ENCODE data around the gene DLX1. TPM values are rescaled to one million over a fixed set of nuclear protein-coding genes. Genes with fewer than 3 reads are reported as not detected.

DLX1 gene
- polyA plus RNA-seq, 3 donors, result 0.12 to 0.16 TPM; not detected in 1

DNA sequence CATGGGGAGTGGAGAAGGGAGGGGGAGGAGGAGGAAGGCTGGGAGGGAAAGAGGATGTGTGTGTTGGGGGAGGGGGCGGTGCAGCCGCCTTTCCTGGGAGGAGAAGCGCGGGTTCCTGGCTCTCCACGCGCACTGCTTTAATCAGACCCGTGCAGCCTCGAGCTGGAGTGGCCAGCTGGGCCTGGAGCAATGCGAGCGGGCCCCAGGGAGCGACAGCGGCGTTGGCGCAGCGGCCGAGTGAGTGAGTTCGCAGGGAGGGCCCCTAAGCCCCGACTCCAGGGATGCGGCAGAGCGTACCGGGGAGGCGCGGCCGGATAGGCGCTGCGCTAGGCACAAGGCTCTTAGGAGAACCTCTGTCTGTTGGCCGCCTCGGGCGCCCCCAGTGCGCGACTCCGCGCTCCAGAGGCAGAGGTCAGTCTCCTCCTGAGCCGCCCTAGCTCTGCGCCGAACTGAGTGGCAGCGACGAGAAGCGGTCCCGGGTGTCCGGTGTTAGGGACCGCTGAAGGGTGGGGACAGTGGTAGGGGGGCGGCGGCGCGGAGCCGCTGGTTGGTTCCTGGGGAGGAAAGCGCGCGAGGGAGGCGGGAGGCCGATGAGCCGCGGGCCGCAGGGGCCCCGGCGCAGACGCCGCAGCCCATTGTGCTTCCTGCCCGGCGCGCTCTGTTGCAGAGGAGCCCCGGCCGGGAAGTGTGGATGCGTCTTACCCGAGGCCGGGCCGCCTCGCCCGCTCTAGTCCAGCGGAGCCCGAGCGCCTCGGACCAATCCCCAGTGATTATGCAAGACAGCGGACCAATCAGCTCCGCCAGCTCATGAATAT lies 455 bp upstream of the DLX1 start:
- DNase-seq (ENCODE audit: low read depth in 3 of 3, low spot score in 2 of 3), result peak in 1 of 3 donors; percentile 71

DNA sequence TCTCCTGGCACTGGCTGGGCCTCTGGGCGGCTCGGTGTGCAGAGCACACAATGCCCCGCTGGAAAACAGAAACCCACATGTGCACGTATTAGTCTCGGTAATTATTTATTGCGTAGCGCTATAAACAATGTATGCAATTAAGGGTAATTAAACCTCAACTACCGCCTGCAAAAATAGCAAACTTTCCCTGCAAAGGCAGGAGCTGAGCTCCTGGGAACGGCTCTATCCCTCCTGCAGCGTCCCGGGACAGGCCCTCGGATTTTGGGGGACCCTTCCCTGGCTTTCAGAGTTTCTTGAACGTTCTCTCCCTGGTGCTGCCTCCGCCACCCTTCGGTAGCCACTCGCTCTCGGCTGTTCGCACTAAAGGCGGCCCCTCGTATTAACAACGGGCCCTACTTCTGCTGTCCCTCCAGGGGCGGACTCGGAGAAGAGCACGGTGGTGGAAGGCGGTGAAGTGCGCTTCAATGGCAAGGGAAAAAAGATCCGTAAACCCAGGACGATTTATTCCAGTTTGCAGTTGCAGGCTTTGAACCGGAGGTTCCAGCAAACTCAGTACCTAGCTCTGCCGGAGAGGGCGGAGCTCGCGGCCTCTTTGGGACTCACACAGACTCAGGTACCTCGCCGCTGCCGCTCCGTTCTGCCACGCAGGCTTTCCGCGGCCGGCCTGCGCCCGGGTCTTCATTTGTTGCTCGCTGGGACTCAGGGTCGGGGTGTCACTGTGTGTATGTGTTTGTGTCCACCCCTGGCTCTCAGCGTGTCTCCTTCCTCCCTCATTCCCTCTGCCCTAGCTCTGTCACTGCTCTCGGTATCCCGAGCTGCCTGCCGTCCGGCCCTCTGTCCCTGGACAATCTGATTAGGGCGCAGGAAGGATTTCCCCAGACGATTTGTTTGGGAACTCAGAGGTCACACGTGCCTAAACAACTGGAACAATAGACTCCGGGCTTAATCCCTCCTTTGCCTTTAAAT lies 1.2 kb downstream of the DLX1 start:
- peak in 1 of 3 donors; percentile 30 for DNase-seq (ENCODE audit: low read depth in 3 of 3, low spot score in 2 of 3)

DNA sequence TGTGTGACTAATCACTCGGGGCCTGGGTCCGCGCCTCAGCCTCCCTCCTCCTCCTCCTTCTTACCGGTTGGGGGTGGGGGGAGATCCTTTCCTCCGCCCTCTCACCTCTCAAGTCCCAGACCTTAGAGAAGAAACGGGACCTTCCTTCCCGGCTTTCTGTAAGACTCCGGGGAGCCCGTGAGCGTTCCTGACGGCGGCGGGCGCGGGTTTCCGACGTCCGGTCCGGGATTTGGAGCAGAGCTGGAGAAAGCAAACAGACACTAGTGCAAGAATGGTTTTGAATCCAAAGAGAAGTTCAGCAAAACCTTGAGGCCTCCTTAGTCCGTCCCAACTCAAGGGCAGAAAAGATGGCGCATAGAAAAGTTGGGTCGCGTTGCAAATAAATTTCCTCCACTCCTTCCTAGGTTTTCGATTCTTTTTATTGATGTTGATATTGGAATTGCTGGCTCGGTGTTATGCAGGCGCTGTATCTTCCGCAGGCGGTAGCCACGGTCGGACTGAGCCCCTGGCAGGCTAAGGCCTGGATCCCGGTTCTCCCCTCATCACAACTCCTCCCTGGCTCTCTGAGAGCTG lies 2.0 kb downstream of the DLX1 start:
- DNase-seq (ENCODE audit: low read depth in 3 of 3, low spot score in 2 of 3), result no peak

- no peak for DNase-seq (ENCODE audit: low read depth in 3 of 3, low spot score in 2 of 3)
Measured at GRCh38 chr2:172087780-172088244, 2.5 kb downstream of the DLX1 start.

DNA sequence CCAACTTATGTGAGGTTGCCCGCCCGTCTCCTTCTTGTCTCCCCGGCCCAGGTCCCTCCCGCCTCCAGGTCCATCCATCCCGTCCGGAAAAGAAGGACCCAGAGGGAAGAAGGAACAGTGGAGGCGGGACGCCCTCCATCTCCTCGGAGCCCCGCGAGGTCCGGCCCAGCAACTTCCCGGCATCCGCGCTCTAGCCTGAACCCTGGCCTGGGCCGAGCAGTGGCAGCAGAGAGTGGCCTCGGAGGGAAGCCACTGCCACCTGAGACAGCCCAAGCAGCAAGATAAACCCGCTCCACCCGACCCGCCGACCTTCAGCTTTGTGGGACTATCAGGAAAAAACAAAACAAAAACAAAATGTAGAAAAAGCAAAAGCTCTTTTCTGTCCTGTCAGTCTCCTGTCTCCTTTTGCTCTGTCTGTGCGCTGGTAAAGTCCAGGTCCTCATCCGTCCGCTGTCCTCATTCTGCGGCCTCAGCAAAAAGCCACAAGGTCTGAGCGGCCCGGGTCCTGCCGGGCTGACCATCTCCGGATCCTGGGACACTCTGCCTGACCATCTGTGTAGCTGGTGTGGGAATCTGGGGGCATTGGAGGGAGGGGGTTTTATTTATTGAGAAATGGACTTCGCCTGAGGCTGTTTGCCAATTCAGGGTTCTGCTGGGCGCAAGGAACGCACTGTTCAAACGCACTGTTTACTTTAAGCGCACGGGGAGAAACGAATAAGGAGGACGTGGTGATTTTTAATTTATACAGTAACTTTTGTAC lies 3.1 kb downstream of the DLX1 start:
- no peak for DNase-seq (ENCODE audit: low read depth in 3 of 3, low spot score in 2 of 3)

GRCh38 chr2:172089005-172089504 lies 3.7 kb downstream of the DLX1 start:
- DNase-seq (ENCODE audit: low read depth in 3 of 3, low spot score in 2 of 3), result no peak

GRCh38 chr2:172089633-172090032 lies 4.3 kb downstream of the DLX1 start:
- DNase-seq (ENCODE audit: low read depth in 3 of 3, low spot score in 2 of 3), result no peak

- DNase-seq (ENCODE audit: low read depth in 3 of 3, low spot score in 2 of 3), result no peak
Measured at GRCh38 chr2:172090044-172090961, 5.0 kb downstream of the DLX1 start.

- DNase-seq (ENCODE audit: low read depth in 3 of 3, low spot score in 2 of 3), result no peak
Measured at GRCh38 chr2:172091000-172091641, 5.8 kb downstream of the DLX1 start.

GRCh38 chr2:172091761-172092566 lies 6.7 kb downstream of the DLX1 start:
- no peak for DNase-seq (ENCODE audit: low read depth in 3 of 3, low spot score in 2 of 3)

- DNase-seq (ENCODE audit: low read depth in 3 of 3, low spot score in 2 of 3), result no peak
Measured at GRCh38 chr2:172092716-172093415, 7.6 kb downstream of the DLX1 start.

GRCh38 chr2:172093416-172094293 lies 8.3 kb downstream of the DLX1 start:
- DNase-seq (ENCODE audit: low read depth in 3 of 3, low spot score in 2 of 3), result peak in 1 of 3 donors; percentile 15

DNA sequence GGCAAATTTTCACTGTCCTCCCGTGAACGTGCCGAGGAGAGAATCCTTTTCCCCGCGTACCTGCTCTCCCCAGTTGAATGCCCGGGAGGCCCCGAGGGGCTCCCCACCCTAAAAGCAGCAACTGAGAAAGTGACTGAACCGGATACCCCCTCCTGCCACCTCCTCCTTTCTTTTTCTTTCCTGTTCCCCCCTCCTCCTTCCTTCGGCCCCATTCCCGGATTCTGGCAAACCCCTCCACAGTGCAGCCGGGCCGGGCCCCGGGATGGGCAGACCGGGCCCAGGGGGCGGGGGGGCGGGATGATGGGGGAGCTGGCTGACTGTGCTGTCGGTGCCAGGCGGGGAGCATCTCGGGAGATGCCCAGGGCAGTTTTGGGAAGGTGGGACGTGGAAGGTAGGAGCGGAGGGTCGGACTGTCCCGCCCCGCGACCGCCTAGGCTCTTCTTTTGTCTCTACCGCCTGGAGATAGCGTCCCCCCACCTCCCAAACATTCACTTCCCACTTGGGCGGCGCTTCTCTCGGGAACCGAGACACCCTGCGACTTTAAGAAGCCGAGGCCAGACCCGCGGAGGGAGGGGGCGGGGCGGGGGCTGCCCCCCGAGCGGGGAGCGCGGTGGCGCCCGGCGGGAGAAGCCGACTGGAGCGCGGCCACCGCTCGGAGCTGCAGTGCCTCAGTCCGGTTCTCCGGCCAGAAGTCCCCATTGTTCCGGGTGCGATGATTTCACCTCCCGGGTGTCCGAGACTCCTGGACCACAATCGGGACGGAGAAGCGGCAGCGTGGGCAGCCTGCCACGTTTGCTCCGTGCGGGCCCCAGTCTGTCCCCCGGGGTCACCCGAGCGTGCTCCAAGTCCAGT lies 9.2 kb downstream of the DLX1 start:
- DNase-seq (ENCODE audit: low read depth in 3 of 3, low spot score in 2 of 3), result peak in 1 of 3 donors; percentile 10

GRCh38 chr2:172095146-172095904 lies 10.0 kb downstream of the DLX1 start:
- DNase-seq (ENCODE audit: low read depth in 3 of 3, low spot score in 2 of 3), result peak in 1 of 3 donors; percentile 16
